Vein endothelial cell (primary cell): ENCODE results near the gene RPL12. TPM values are rescaled to one million over a fixed set of nuclear protein-coding genes. Genes with fewer than 3 reads are reported as not detected.
A peak's percentile ranks its signal among the peaks of the same experiment; 100 is the strongest.

Experiments used
- small RNA-seq: library from RNA; depleted of rRNA; stranded (forward); fragments of <200 nt; gene quantifications from one replicate; pipeline ENCODE3, GENCODE V24; 2012
- total RNA-seq: library from RNA; depleted of rRNA; stranded (reverse); fragments of >200 nt; gene quantifications from 2 replicates; pipeline ENCODE4 v1.2.3, GENCODE V29; 2012

The RPL12 gene
- total RNA-seq, result 1,603 and 1,765 TPM in 2 replicates

DNA sequence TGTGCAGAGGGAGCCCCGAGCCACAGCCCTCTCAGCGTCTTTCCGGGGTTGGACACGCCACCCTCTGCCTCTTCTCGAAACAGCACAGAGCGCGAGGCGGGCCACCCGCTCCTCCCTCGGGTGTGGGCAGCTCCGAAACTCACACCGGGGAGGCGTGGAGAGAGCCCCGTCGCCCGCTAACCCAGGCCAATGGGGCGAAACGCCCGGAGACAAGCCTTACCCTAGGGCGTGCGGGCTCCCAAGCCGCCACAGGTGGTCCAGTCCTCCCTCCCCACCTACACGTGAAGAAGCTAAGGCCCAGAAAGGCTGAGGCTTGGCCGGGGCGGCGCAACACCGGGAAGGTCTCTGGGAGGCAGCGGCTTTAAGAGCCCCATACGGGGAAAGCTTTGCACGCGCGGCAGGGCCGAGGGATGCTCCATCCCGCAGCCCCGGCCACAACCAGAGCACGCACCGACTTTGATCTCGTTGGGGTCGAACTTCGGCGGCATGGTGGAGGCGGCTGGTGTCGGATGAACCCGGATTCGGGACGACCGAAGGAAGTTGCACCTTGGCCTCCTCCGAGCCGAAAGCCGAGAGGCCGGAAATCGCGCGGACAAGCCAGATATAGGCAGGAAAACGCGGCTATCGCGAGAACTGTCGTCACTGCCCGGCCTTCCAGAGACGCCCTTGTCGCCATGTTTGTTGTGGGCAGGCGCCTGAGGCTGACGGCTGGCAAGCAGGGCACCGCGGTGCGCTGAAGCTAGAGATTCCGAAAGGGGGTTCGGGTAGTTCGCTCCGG is at the start of gene RPL12, which contains the start of gene LRSAM1:
Gene RPL12 (minus strand): TSS at position 577 of the 778 bp plus-strand sequence. CDS start 89 bp downstream, at position 488.
Gene LRSAM1 (plus strand): TSS at position 681 of the 778 bp plus-strand sequence. CDS start 3,018 bp downstream, outside the sequence.

DNA sequence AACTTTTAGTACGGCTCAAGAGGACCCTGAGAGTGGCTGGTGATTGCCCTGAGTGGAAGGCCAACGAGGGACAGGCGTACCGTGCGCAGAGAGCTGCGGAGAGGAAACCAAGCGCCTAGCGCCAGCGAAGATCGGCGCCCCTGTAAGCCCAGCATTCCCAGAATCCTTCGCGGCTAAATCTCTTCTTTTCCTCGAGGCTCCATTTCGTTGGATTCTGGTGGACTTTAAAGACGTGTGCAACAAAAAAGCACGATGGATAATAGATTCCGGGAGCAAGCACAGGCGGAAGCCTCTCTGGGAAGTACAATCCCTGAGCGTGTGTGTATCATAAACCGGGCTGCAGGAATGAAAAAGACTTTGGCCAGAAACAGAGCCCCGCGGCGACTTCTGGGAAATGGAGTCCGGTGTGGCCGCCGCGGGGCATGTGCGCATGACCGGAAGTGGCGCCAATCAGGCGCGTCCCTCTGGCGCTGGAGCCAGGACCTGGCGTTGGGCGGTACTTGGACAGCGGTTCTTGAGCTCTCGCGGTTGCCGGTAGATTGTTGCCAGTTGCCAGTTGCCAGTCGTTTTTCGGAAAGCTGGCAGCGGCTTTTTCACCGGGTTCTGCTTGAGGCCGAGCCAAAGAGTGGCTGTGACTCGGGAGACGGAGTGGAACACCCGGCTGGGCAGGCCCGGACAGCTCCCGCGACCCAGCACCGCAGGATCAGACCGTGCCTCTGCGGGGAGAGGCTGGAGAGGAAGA is 27.1 kb downstream of the RPL12 start, which contains the start of gene ZNF79:
Gene ZNF79 (plus strand): TSS at position 449 of the 742 bp plus-strand sequence. CDS start 406 bp downstream, outside the sequence.

Small RNA genes lying within 50 kb of the gene (small RNA-seq; reads per million reads assigned to genes)
- gene RF00019 (not detected), gene SNORA65 (299 reads per million, percentile 99 among the genes with 10 or more reads in this experiment)

Other genes with a start within 250 kb of the RPL12 start
- gene GARNL3, start 186.6 kb downstream of the RPL12 start, total RNA-seq, result 8.2 and 9.5 TPM in 2 replicates
- gene SLC2A8, start 54.2 kb downstream of the RPL12 start, total RNA-seq, result 12.1 and 17.3 TPM in 2 replicates
- gene ZNF79, start 27.0 kb downstream of the RPL12 start, total RNA-seq, result 14.4 and 14.9 TPM in 2 replicates
- gene LRSAM1, start 104 bp upstream of the RPL12 start, total RNA-seq, result 17.6 and 26.1 TPM in 2 replicates
- gene STXBP1, start 160.9 kb upstream of the RPL12 start, total RNA-seq, result 13.4 and 35.3 TPM in 2 replicates